ENCODE data around the gene RPL22. TPM values are rescaled to one million over a fixed set of nuclear protein-coding genes. Genes with fewer than 3 reads are reported as not detected.

Gene RPL22
- total and polyA plus RNA-seq, 2 of the 13 experiments (the other 11 are each of a cell fraction or from before 2014, with no cell fraction given) = 214 to 545 TPM

- TF ChIP-seq SIN3B (IDR thresholded peaks at IDR 0.05; ENCODE audit: low read length) (no peak), ISL2 (CRISPR knock-in tag; IDR thresholded peaks at IDR 0.05) (peak; percentile 59), ZNF496 (CRISPR knock-in tag; IDR thresholded peaks at IDR 0.05; ENCODE audit: insufficient replicate concordance) (no peak), ZBTB14 (CRISPR knock-in tag; IDR thresholded peaks at IDR 0.05) (no peak), ZBTB7B (CRISPR knock-in tag; IDR thresholded peaks at IDR 0.05) (no peak), ZNF446 (CRISPR knock-in tag; IDR thresholded peaks at IDR 0.05) (no peak), ZNF292 (CRISPR knock-in tag; IDR thresholded peaks at IDR 0.05; ENCODE audit: borderline replicate concordance, low read depth) (no peak; the same call in 1 of the 2 replicates), SPEN (CRISPR knock-in tag; IDR thresholded peaks at IDR 0.05; ENCODE audit: low read depth) (peak; percentile 66; the same call in 1 of the 2 replicates), BRF2 (CRISPR knock-in tag; IDR thresholded peaks at IDR 0.05) (no peak), PATZ1 (CRISPR knock-in tag; IDR thresholded peaks at IDR 0.05) (no peak; the same call in 1 of the 2 replicates), CEBPB (IDR thresholded peaks at IDR 0.05; ENCODE audit: borderline replicate concordance, low read depth, low read length) (no peak), ISX (CRISPR knock-in tag; conservative IDR thresholded peaks at IDR 0.05) (peak; percentile 65; the same call in 1 of the 2 replicates), ZNF768 (CRISPR knock-in tag; IDR thresholded peaks at IDR 0.05) (peak; percentile 50), BRCA1 (CRISPR knock-in tag; IDR thresholded peaks at IDR 0.05) (peak; percentile 61; the same call in 1 of the 2 replicates), MBD4 (IDR thresholded peaks at IDR 0.05; ENCODE audit: borderline replicate concordance, low read length) (no peak), FOXP4 (CRISPR knock-in tag; IDR thresholded peaks at IDR 0.05) (peak; percentile 36), SP5 (CRISPR knock-in tag; IDR thresholded peaks at IDR 0.05; ENCODE audit: borderline replicate concordance, low read depth) (no peak), SMYD3 (CRISPR knock-in tag; IDR thresholded peaks at IDR 0.05) (no peak), ZNF709 (CRISPR knock-in tag; IDR thresholded peaks at IDR 0.05) (no peak), AGO1 (IDR thresholded peaks at IDR 0.05; ENCODE audit: low read depth, low read length, poor library complexity, severe bottlenecking) (no peak), ZNF329 (CRISPR knock-in tag; IDR thresholded peaks at IDR 0.05; ENCODE audit: low read depth) (peak; percentile 63; the same call in 1 of the 2 replicates), ZNF597 (CRISPR knock-in tag; IDR thresholded peaks at IDR 0.05) (no peak), TCF7L2 (IDR thresholded peaks at IDR 0.05; ENCODE audit: low read depth, low read length) (no peak), PCBP1 (IDR thresholded peaks at IDR 0.05; ENCODE audit: borderline replicate concordance, low read depth, low read length) (no peak)
Observed at GRCh38 chr1:6205849-6206519, 6.6 kb upstream of the RPL22 start, which contains the start of gene RNF207 (continued).
